ENCODE data around the gene PDSS2.

- TF ChIP-seq EZH2phosphoT487 (conservative IDR thresholded peaks at IDR 0.05; ENCODE audit: low read length) (no peak), CTCF (IDR thresholded peaks at IDR 0.05; ENCODE audit: insufficient read depth, low read length, poor library complexity, severe bottlenecking) (no peak)
Measured at GRCh38 chr6:107314531-107314939, 144.8 kb downstream of the PDSS2 start.

Data from SU-DHL-6 (cell line).